Activated naive CD4-positive, alpha-beta T cell treated with anti-CD3 and anti-CD28 coated beads, Interleukin-2, amount 50 U/mL, for 24 hours (primary cell): ENCODE data around the gene IL17RE.
"Not testable (repeated sequence)": the region's sequence is repeated elsewhere in the genome, so short reads cannot be mapped to it uniquely, and the experiment has no call there.

Source experiments
- H3K27ac Mint-ChIP-seq: one replicate; pipeline ENCODE4 v1.8.0; 2021; ENCODE audit warnings: mild to moderate bottlenecking, mixed read lengths
- H3K27me3 Mint-ChIP-seq: one replicate; pipeline ENCODE4 v1.8.0; 2021; ENCODE audit warnings: mixed read lengths
- H3K36me3 Mint-ChIP-seq: one replicate; pipeline ENCODE4 v1.8.0; 2021; ENCODE audit warnings: mixed read lengths
- H3K4me1 Mint-ChIP-seq: one replicate; pipeline ENCODE4 v1.8.0; 2021; ENCODE audit warnings: mixed read lengths
- H3K4me3 Mint-ChIP-seq: one replicate; pipeline ENCODE4 v1.8.0; 2021; ENCODE audit warnings: mild to moderate bottlenecking, mixed read lengths
- H3K9me3 Mint-ChIP-seq: one replicate; pipeline ENCODE4 v1.8.0; 2021; ENCODE audit warnings: mixed read lengths

Gene IL17RE

GRCh38 chr3:9902372-9903237 lies at the start of gene IL17RE:
IL17RE (plus strand) TSS chr3:9902848; CDS start chr3:9902933, 85 bp downstream.
- peak within 1 kb of the TSS; percentile 23 for H3K27ac Mint-ChIP-seq

GRCh38 chr3:9854291-9854940 lies 48.2 kb upstream of the IL17RE start:
- not testable (repeated sequence) for H3K27ac Mint-ChIP-seq, H3K9me3 Mint-ChIP-seq, H3K4me1 Mint-ChIP-seq, H3K4me3 Mint-ChIP-seq, H3K27me3 Mint-ChIP-seq, H3K36me3 Mint-ChIP-seq

More at GRCh38 chr3:9902372-9903237, at the start of gene IL17RE:
- H3K36me3 Mint-ChIP-seq = peaks cover 2% of the 10 kb centered on the region
- peak within 1 kb of the TSS; percentile 34 for H3K4me3 Mint-ChIP-seq
- no peaks in the 10 kb centered on the region for H3K27me3 Mint-ChIP-seq
- H3K9me3 Mint-ChIP-seq = no peaks in the 10 kb centered on the region
- peaks cover 37% of the 10 kb centered on the region for H3K4me1 Mint-ChIP-seq

GRCh38 chr3:9855594-9855993 lies 47.1 kb upstream of the IL17RE start:
- Mint-ChIP-seq H3K4me1 (peaks cover 3% of the 10 kb centered on the region), H3K9me3 (no peaks in the 10 kb centered on the region), H3K27me3 (no peaks in the 10 kb centered on the region), H3K27ac (no peak overlapping the region), H3K36me3 (no peaks in the 10 kb centered on the region), H3K4me3 (no peak overlapping the region)

- Mint-ChIP-seq H3K27ac (no peak overlapping the region), H3K4me3 (no peak overlapping the region), H3K36me3 (no peaks in the 10 kb centered on the region), H3K27me3 (peaks cover 6% of the 10 kb centered on the region), H3K9me3 (no peaks in the 10 kb centered on the region), H3K4me1 (peaks cover 3% of the 10 kb centered on the region)
Measured at GRCh38 chr3:9859530-9860025, 43.1 kb upstream of the IL17RE start.

GRCh38 chr3:9861201-9861600 lies 41.4 kb upstream of the IL17RE start:
- Mint-ChIP-seq H3K36me3 (no peaks in the 10 kb centered on the region), H3K4me3 (no peak overlapping the region), H3K4me1 (no peaks in the 10 kb centered on the region), H3K9me3 (no peaks in the 10 kb centered on the region), H3K27me3 (peaks cover 6% of the 10 kb centered on the region), H3K27ac (no peak overlapping the region)

GRCh38 chr3:9861626-9862130 lies 41.0 kb upstream of the IL17RE start:
- Mint-ChIP-seq H3K9me3 (no peaks in the 10 kb centered on the region), H3K4me3 (no peak overlapping the region), H3K27me3 (peaks cover 6% of the 10 kb centered on the region), H3K36me3 (no peaks in the 10 kb centered on the region), H3K27ac (no peak overlapping the region), H3K4me1 (no peaks in the 10 kb centered on the region)

- Mint-ChIP-seq H3K9me3 (no peaks in the 10 kb centered on the region), H3K27me3 (peaks cover 6% of the 10 kb centered on the region), H3K36me3 (no peaks in the 10 kb centered on the region), H3K4me1 (no peaks in the 10 kb centered on the region), H3K4me3 (no peak overlapping the region), H3K27ac (no peak overlapping the region)
Measured at GRCh38 chr3:9862391-9863057, 40.1 kb upstream of the IL17RE start.

- Mint-ChIP-seq H3K27ac (no peak overlapping the region), H3K27me3 (peaks cover 6% of the 10 kb centered on the region), H3K9me3 (no peaks in the 10 kb centered on the region), H3K4me3 (no peak overlapping the region), H3K36me3 (no peaks in the 10 kb centered on the region), H3K4me1 (no peaks in the 10 kb centered on the region)
Measured at GRCh38 chr3:9863058-9863772, 39.4 kb upstream of the IL17RE start.

- Mint-ChIP-seq H3K36me3 (no peaks in the 10 kb centered on the region), H3K4me1 (no peaks in the 10 kb centered on the region), H3K27ac (no peak overlapping the region), H3K9me3 (no peaks in the 10 kb centered on the region), H3K27me3 (peaks cover 6% of the 10 kb centered on the region), H3K4me3 (no peak overlapping the region)
Measured at GRCh38 chr3:9864200-9864927, 38.3 kb upstream of the IL17RE start.

GRCh38 chr3:9865125-9865637 lies 37.5 kb upstream of the IL17RE start:
- H3K4me3 Mint-ChIP-seq, H3K9me3 Mint-ChIP-seq, H3K27me3 Mint-ChIP-seq, H3K27ac Mint-ChIP-seq, H3K36me3 Mint-ChIP-seq, H3K4me1 Mint-ChIP-seq: not testable (repeated sequence)

- Mint-ChIP-seq H3K4me1 (no peaks in the 10 kb centered on the region), H3K27ac (no peak overlapping the region), H3K36me3 (no peaks in the 10 kb centered on the region), H3K9me3 (no peaks in the 10 kb centered on the region), H3K27me3 (peaks cover 6% of the 10 kb centered on the region), H3K4me3 (no peak overlapping the region)
Measured at GRCh38 chr3:9866639-9867038, 36.0 kb upstream of the IL17RE start.

GRCh38 chr3:9867106-9867505 lies 35.5 kb upstream of the IL17RE start:
- H3K36me3 Mint-ChIP-seq = no peaks in the 10 kb centered on the region
- H3K27me3 Mint-ChIP-seq = peaks cover 2% of the 10 kb centered on the region
- H3K27ac Mint-ChIP-seq = no peak overlapping the region
- no peak overlapping the region for H3K4me3 Mint-ChIP-seq
- H3K4me1 Mint-ChIP-seq = no peaks in the 10 kb centered on the region
- no peaks in the 10 kb centered on the region for H3K9me3 Mint-ChIP-seq

GRCh38 chr3:9869955-9870354 lies 32.7 kb upstream of the IL17RE start:
- H3K4me3 Mint-ChIP-seq = no peak overlapping the region
- H3K4me1 Mint-ChIP-seq = no peaks in the 10 kb centered on the region
- no peaks in the 10 kb centered on the region for H3K9me3 Mint-ChIP-seq
- H3K27me3 Mint-ChIP-seq = no peaks in the 10 kb centered on the region
- H3K36me3 Mint-ChIP-seq = no peaks in the 10 kb centered on the region
- H3K27ac Mint-ChIP-seq = no peak overlapping the region

- Mint-ChIP-seq H3K9me3 (no peaks in the 10 kb centered on the region), H3K4me1 (no peaks in the 10 kb centered on the region), H3K36me3 (no peaks in the 10 kb centered on the region), H3K27me3 (no peaks in the 10 kb centered on the region), H3K4me3 (no peak overlapping the region), H3K27ac (no peak overlapping the region)
Measured at GRCh38 chr3:9870978-9871377, 31.7 kb upstream of the IL17RE start.
